NCI-H1930 (cell line): ENCODE measurements around the gene SIK1.
"Not testable (repeated sequence)": the region's sequence is repeated elsewhere in the genome, so short reads cannot be mapped to it uniquely, and the experiment has no call there.

Experiments used
- DNase-seq, 2 experiments: peaks; one replicate each; lab custom pipeline; 2025; lab: John Stamatoyannopoulos, UW

Gene SIK1

DNA sequence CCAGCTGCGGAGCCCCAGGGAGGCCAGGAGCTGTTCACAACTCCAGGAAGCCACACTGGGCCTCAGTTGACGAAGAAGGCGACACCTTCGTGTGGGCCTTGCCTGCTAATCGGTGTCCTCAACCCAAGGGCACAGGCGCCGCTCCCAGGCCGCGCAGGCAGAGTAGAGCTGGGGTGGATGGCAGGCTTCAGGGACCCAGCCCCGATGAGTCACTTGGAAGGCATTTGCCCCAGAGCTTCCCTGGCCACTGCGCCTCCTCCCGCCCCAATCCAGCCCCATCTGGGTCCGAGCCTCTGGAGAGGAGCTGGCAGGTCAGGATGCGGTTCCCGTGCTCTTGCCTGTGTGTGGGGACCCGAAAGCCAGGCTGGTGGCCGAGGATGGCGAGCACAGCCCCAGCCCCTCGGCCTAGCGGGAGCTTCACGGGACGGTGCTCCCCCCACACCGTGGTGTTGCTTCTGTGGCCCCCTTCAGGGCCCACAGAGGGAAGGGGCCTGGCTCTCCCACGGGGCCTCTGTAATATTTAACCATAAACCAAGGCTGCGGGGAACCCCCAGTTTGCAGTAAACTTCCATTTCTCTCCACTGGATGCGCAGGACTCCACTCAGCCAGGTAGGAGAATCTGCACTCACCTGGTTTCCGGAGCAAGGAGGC lies 30.0 kb downstream of the SIK1 start:
- not testable (repeated sequence) for DNase-seq

DNA sequence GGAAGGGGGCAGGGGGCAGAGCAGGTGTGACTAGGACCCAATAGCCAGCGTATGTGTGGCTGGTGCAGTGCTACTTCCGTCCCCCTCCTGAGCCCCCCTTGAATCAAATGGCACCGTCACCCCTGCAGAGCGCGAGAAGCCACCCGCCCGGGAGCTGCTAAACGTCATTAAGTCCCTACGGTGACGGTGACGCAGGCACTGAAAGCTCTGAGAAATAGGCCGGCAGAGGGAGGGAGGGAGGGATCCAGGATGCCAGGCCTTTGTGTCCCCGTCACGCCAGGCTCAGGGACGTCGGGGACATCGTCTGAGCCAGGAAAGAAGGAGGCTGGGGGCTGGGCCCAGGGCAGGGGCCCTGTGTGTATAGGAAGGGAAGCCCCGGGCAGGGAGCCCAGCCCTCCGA lies 43.6 kb downstream of the SIK1 start:
- DNase-seq: not testable (repeated sequence)

DNA sequence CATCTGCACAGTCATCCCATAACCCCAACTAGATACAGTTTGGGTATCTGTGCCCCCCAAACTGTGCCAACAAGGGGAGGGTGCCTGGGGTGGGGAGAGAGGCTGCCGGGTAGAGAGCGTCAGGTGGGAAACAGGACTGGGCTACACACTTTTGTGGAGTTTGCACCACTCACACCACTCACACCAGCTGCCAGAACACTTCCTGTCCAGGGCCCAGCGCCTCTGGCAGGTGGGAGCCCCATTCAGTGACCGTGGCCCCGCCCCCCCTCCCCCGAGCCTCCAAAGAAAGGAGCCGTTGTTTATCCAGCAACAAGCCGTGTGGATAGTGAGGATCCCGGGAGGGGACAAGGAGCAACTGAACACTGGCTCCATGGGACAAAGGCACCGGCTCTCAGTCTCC lies 44.0 kb downstream of the SIK1 start:
- DNase-seq: not testable (repeated sequence)

DNA sequence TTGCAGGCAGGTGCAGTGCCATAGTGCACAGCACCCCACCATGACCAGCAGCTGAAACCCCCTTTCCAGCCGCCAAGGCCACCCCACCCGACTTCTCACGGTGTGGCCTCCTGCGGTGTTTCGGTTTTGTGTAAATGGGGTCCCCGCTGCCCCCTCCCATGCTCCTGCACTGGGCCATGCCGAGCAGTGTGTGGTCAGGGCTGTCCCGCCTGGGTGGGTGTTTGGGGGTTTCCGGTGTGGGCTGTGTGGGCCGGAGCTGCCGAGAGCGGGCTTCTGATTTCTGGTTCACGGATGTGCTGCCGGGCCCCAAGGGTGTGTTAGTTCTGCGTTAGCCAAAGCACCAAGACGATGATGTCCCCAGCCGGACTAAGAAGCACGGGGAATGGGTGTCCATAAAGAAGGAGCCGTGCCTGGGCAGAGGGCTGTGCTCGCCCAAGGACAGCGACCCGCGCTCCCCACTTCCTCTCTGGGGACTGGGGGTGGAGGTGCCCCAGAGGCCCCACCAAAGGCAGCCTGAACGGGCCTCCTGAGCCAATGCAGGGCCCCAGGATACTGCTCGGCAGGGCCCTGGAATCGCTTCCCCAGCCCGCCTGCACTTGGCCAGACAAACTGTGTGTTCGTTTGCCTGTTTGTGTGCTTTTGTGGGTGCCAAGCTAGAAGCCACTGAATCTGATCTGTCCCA lies 45.9 kb downstream of the SIK1 start:
- not testable (repeated sequence) for DNase-seq

DNA sequence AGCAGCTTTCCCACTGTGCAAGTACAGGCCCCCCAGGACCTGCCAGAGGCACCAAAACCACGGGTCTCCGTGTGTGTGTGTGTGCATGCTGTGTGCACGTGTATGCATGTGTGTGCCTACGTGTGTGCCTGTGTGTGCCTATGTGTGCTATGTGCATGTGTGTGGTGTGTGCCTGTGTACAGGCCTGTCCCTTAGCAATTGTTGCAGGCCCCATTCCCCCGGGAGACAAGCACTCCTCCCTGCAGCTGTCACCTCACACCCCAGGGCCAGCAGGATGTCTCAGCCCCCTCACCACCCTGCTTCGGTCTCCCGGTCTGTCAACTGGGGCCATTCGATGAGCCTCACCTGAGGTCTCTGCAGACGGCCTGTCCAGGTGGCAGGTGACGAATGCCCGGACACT lies 46.6 kb downstream of the SIK1 start:
- not testable (repeated sequence) for DNase-seq

DNA sequence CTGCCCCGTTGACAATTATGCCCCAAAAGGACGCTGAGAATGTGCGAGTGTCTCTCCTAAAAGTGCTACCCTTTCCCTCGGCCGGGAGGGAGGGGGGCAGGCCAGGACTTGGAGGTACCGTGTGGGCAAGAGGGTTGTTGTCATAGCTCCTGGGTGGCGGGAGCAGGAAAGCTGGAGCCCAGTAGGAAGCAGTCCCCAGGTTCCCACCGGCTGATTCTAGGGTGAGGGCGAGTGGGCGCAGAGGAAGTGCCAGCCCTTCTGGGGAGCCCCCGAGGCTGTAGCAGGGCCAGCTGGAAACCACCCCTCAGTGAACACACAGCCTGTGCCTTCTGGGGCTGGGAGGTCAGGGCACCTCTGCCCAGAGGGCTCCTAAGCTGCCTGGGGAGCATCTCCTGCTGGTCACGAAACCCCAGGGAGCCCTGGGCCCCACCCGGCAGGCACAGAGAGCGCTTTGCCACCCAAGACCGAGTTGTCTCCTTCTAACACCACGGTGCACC lies 47.3 kb downstream of the SIK1 start:
- DNase-seq: not testable (repeated sequence)

DNA sequence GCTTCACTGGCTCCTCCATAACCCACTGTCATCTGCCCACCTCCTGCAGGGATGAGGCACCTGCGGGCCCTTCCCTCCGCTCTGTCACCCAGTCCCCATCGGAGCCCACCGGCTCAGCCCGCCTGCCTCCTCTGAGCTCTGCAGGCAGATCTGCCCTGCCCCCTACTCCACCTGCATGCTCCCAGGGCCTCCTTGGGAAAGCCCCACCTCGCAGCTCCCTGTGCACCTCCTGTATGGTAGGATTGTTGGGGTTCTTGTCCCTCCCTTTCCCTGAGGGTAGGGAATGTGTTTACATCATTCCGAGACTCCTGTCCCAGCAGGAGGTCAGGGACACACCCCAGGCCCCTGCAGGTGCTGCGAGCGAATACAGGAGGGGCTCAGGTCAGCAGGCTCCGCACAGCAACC lies 50.5 kb downstream of the SIK1 start:
- DNase-seq: no peak

DNA sequence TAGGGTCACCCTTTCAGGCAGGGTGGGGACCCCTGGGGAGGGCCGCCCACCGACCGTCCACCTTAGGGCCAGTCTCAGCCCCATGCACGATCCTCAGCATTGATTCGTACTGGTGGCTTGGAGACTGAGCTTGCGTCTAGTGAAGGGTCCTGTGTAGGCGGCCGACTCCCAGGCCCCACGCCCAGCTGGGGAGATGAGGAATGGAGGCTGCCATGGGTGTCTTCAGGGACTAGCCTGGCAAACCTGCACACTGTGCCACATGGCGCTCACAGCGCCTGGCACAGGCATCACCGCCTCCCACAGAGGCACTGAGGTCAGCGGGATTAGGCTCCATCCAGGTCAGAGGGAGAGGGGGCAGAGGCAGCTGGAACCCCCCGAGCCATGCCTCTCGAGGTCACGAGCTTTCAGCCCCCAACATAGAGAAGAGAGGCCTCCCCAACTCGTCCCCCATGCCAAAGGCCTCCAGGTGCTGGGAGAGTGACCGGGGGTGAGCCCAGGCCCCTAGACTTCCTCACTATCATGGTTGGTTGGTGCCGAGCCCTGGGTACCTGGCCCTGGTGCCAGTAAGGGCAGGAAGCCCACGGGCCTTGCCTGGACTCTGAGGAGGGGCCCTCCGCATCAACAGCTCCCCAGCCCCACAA lies 51.0 kb downstream of the SIK1 start:
- DNase-seq: no peak

DNA sequence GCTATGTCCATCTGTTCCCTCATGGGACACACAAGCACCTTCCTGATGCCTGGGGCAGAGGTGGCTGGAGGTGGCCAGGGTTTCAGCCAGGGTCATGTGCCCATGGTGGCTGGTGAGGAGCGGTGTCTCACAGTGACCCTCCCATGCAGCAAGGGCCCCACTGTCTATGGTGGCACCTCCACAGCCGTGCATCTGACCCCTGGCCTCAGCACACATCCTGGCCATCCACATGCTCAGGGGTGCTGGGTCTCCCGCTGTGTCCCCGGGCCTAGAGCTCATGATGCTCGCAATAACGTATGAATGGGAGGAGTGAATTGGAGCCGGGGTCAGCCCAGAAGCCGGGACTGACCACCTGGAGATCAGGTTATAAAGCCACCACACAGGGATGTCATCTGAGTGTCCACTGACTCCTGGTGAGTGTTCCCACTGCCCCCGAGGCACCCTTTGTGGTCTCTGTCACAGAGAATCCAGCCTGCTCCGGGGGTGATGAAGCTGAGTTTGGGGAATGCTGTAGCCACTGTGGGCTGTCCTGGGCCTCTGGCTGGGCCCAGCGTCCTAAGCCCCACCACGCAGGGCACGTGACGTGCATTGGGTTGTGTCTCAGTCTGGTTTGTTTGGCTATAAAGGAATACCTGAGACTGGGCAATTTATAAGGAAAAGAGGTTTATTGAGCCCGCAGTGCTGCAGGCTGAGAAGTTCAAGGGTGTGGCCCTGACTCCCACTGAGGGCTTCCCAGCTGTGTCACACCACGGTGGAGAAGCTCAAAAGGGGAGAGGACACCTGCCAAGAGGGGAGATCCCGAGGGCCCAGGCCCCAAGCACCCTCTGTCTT lies 51.7 kb downstream of the SIK1 start:
- no peak for DNase-seq

DNA sequence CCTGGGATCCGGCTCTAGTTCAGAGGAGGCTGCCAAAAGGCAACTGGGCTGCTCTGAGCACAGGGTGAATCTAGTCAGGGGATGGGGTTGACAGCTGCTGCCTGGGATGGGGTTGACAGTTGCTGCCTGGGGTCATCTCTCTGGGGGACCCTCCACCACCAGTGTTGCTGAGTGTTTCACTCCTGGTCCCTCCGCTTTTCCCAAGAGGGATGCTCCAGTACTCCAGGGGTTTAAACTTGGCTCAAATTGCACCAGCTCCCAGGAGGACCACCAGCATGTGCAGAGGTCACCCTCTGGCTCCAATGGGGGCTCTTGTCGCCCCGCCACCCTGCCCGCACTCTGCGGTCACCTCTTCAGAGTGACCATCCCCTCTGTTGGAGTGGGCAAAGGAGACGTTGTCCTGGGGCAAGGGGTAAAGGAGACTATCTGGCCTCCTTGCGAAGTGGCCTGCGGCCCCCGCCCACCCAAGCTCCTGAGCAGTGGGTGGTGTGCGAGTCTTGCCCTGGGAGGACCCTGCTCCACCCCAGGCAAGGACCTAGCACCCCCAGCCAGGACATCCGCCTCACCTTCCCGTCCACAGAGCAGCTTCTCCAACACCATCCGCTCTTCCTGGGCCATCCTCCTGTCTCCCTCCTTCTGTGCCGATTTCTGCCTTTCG lies 52.6 kb downstream of the SIK1 start:
- no peak for DNase-seq

DNA sequence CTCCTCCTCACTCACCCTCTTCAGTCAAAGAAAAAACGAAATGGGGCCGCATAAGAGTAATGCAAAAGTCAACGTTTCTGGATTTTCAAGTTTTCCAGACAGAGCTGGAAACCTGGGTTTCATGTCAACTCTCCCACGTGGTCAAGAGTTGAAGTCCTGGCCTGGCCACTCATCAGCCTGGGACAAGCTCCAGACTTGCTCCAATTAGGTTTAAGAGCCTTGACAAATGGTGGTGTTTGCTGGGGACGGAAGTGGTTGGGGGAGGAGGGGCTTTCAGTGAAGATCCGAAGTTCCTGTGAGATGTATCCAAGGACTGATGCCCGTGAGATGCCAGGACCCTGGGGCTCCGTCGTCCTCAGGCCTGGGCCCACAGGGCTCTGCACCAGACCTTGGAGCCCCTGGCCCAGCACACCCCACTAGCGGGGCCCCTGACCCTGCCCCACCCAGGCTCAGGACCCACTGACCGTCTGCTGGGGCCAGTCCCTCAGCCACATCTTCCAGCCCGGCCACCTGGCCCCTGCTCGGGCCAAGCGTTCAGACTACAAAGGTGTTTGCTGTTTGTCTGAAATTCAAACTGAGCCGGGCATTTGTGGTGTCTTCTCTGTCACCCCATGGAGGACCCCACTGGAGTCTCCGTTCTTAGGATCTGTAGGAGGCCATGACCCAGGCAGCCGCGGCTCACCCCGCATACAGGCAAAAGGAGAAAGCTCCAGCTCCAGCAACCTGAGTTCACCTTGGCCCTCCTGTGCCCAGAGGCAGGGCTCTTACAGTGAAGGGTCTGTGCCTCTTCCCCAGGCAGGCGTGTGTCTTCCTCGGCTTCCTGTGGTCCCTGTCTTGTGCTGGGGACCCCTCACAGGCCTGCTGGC lies 53.3 kb downstream of the SIK1 start:
- DNase-seq: no peak

DNA sequence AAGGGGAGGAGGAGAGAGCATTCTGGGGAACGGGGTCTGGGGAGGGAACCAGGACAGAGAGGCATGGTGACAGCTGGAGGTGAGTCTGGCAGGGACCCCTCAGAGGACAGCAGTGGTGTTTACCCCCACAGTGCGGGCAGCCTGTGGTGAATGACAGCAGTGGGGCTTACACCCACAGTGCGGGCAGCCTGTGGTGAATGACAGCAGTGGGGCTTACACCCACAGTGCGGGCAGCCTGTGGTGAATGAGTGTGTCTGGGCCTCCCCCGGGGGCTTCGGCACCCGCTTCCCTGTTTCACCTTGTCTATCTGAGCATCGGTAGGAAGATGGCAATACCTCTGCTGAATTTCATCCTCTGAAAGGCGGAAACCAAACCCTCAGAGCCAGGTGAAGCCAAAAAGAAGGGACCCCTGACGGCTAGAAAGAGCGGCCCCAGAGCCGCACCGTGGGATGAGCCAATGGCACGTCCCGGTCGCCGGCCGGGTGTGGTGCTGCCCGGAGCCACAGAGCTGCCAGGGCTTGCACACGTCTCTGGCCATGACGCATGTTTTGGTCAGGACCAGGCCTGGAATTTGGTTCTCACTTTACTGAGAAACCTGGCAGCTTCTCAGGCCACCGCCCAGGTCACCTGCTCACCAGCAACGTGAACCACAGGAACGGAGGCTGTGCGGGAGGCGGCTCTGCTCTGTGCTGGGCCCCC lies 54.1 kb downstream of the SIK1 start:
- no peak for DNase-seq

DNA sequence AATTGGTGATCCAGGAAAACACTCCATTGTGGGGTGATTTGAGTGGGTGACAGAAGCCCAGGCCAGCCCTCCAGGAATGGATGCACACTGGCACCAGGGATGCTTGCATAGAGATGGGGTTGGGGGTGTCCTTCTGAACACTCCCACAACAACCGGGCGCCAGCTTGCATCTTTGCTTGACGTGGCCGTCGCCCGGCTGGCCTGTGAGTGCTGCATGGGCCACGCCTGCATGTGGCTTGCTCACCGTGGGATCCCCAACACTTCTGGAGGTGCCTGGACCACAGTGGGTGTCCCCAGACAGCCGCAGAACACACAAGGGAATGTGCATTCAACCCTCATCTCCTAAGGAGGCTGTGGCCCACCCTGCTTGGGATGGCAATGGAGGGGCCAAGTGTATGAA lies 55.1 kb downstream of the SIK1 start:
- DNase-seq: no peak

DNA sequence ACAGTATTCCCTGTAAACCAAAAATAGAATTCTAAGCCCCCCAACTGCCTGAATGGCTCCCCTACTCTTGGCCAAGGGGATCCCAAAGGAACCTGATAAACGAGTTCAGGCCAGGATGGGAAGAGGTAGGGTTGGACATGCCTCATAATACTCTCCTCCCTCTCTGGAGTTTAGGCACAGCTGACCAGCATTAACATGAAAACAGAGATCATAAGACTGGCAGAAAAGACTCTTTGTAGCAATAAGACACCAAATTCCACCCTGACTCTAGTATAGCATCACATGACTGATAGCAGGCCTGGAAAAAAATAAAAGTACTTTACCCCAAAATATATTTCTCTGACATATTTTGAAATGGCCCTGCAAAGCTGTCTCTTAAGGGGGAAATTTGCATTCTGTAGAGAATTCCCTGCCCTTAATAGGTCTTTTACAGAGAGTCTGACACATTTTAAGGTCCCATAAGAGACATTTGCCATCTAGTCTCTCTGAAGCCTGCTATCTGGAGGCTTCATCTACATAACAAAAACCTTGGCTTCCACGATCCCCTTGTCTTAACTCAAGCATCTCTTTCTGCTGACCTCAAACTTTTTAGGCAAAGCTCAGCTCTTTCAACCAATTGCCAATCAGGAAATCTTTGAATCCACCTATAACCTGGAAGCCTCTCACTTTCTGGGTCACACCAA lies 55.9 kb downstream of the SIK1 start:
- DNase-seq: no peak

DNA sequence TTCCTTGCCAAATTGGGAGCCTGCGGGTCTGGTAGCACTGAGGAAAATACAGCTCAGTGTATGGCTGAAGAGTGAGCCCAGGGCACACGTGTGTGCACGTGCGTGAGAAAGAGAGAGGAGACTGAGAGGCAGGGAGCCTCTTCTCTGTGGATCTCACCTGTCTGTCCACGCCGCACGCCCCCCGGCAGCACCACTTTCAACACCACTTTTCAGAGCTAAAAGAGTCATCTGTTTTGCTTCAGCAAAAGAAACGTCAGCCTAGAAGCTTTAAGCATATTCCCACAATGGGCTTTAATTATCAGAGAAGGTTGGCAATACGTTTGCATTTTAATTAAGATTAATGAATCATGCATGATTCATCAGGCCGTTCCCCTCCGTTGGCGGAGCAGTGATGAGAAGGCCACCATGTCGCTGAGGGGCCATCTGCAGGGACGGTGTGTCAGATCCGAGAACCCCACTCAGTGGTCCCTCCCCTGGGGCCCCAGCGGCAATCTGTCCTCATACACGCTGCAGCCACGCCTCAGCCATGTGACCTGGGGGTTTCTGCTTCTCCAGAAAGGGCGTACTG lies 56.8 kb downstream of the SIK1 start:
- DNase-seq: no peak

DNA sequence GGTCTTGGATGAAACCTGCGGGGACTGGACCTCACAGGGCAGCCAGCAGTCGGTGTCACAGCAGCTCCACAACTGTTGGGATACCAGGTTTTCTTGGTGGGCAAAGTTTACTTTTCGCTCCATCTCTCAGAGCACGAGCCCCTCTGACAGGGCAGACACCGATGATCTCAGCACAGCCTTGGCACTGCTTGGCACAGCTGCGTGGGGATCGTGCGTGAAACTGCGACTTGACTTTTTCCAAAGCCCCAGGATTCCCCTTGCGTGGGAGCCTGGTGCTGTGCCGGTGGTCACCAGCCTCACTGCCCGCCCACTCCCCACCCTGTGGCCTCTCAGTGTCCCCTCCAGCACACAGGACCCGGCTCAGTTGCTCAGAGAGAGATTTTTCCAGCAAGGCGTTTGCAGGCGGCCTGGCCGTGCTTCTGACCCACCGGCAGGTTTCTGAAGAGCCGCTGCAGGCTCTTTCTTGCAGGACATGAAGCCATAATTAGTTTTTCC lies 57.3 kb downstream of the SIK1 start:
- DNase-seq: no peak

DNA sequence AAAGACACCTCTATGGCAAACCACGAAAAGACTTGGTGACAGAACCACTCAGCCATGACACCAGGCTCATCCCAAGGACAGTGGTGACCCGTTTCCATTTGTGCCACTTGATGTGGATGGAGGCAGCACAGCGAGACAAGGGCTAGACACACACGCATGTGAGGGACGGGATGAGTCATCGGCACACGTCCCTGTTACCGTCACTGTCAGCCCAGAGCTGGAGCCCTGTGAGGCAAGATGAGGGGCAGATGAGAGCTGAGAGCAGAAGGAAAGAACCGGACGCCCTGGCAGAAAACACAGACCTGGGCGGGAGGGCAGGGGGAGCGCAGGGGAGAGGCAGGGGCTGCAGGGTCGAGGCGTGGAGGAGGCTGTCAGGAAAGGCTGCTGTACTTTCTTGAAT lies 57.8 kb downstream of the SIK1 start:
- DNase-seq: no peak

DNA sequence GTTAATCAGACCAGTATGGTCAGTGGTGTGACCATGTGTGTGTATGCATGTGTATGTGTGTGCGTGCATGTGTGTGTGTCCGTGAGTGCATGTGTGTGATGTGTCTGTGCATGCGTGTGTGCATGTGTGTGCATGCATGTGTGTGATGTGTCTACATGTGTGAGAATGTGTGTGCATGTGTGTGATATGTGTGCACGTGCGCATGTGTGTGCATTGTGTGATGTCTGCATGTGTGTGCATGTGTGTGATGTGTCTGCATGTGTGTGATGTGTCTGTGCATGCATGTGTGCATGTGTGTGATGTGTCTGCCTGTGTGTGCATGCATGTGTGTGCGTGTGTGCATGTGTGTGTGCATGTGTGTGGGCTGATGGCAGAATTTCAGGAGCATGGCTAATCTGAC lies 58.2 kb downstream of the SIK1 start:
- no peak for DNase-seq

DNA sequence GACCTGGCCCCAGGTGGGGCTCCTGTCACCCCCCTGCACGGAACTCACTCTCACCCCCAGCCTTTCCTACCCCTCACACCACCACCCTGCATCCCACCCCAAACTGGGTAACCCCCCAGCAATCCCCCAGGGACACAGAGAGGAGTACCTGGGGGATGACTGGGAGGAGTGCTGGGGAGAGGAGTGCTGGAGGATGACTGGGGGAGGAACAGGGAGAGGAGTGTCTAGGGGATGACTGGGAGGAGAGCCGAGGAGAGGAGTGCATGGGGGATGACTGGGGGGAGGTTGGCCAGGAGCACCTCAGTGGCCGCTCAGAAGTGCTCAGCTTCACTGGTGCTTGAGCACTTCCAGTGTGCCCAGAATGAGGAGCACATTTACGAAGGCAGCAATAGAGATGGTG lies 59.1 kb downstream of the SIK1 start:
- DNase-seq: no peak
